ENCODE measurements around the gene LZTR1.

Gene LZTR1

GRCh38 chr22:20980938-20981722 is 967 bp upstream of the LZTR1 start:
- no peak for DNase-seq (ENCODE audit: low read depth)

- DNase-seq (ENCODE audit: low read depth), result no peak
Observed at GRCh38 chr22:20982563-20982882, 426 bp downstream of the LZTR1 start.

- no peak for DNase-seq (ENCODE audit: low read depth)
Observed at GRCh38 chr22:20983081-20983771, 1.1 kb downstream of the LZTR1 start.

- DNase-seq (ENCODE audit: low read depth), result no peak
Observed at GRCh38 chr22:20985720-20986119, 3.6 kb downstream of the LZTR1 start.

- DNase-seq (ENCODE audit: low read depth), result no peak
Observed at GRCh38 chr22:20986365-20986764, 4.3 kb downstream of the LZTR1 start.

- no peak for DNase-seq (ENCODE audit: low read depth)
Observed at GRCh38 chr22:20987375-20987774, 5.3 kb downstream of the LZTR1 start.

- no peak for DNase-seq (ENCODE audit: low read depth)
Observed at GRCh38 chr22:20988573-20989322, 6.7 kb downstream of the LZTR1 start.

GRCh38 chr22:20989323-20990138 is 7.4 kb downstream of the LZTR1 start:
- no peak for DNase-seq (ENCODE audit: low read depth)

GRCh38 chr22:20990184-20991180 is 8.4 kb downstream of the LZTR1 start:
- DNase-seq (ENCODE audit: low read depth), result no peak

GRCh38 chr22:20991252-20992055 is 9.4 kb downstream of the LZTR1 start:
- DNase-seq (ENCODE audit: low read depth), result no peak

GRCh38 chr22:20992056-20992442 is 10.0 kb downstream of the LZTR1 start:
- DNase-seq (ENCODE audit: low read depth), result no peak

- DNase-seq (ENCODE audit: low read depth), result no peak
Observed at GRCh38 chr22:20992456-20993303, 10.6 kb downstream of the LZTR1 start.

- DNase-seq (ENCODE audit: low read depth), result no peak
Observed at GRCh38 chr22:20993304-20994127, 11.4 kb downstream of the LZTR1 start.

- DNase-seq (ENCODE audit: low read depth), result no peak
Observed at GRCh38 chr22:20994128-20994901, 12.2 kb downstream of the LZTR1 start.

GRCh38 chr22:20994902-20995241 is 12.8 kb downstream of the LZTR1 start:
- DNase-seq (ENCODE audit: low read depth), result no peak

- no peak for DNase-seq (ENCODE audit: low read depth)
Observed at GRCh38 chr22:20995329-20996030, 13.4 kb downstream of the LZTR1 start.

GRCh38 chr22:20996031-20996410 is 13.9 kb downstream of the LZTR1 start:
- no peak for DNase-seq (ENCODE audit: low read depth)
